ENCODE results near the gene PLD4. TPM values are rescaled to one million over a fixed set of nuclear protein-coding genes. Genes with fewer than 3 reads are reported as not detected.

Gene PLD4
- total RNA-seq, 4 donors from 2014 or later: under 0.01 to 0.42 (median 0.31) TPM; not detected in 1

DNA sequence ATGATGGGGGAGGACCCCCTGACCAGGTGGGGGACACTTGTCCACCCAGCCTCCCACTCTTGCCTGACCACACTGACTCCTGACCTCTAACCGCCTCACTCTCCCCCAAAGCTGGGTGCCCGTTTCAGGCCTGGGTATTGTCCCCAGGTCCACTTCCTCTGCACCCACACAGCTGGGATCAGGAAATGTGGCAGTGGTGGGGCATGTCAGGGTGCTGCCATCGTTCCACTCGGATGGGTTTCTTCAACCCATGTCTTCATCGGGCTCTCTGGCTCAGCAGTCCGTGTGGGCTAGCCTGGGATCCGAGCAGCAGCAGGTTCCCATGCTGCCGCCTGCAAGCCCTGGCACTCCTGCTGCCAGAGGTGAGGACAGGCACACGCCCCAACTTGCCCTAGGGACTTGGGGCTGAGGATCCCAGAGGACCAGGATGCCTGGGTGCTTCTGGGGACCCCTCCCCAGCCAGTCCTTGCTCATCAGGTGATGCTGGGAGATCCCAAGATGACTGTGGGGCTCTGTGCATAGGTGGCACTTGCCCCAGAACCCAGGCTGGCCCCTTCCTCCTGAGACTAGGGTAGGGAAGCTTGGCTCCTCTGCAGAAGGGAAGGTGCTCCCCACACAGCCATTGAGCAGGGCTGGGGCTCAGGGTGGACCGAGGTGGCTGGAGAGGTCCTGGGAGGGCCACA is 58.0 kb downstream of the PLD4 start:
- peaks cover 0 to 56% (median 13%) of the 10 kb centered on the region in 3 donors for H3K4me1 ChIP-seq
- 80% methylated on average over 2 of the region's 10 CpGs; no CpG with 5 or more reads in 1 of the 2 donors for WGBS, 2 donors (ENCODE audit: low coverage in 1 of 2)
- no peak for ATAC-seq

More for the DNA sequence above, 58.0 kb downstream of the PLD4 start:
- no peak overlapping the region for H3K4me3 ChIP-seq
- H3K27ac ChIP-seq: no peak overlapping the region
- H3K9me3 ChIP-seq: no peaks in the 10 kb centered on the region
- TF ChIP-seq POLR2AphosphoS5 (IDR thresholded peaks at IDR 0.05) (no peak), EP300 (IDR thresholded peaks at IDR 0.05) (no peak), POLR2A (IDR thresholded peaks at IDR 0.05) (no peak)
- TF ChIP-seq, protein P1, sequence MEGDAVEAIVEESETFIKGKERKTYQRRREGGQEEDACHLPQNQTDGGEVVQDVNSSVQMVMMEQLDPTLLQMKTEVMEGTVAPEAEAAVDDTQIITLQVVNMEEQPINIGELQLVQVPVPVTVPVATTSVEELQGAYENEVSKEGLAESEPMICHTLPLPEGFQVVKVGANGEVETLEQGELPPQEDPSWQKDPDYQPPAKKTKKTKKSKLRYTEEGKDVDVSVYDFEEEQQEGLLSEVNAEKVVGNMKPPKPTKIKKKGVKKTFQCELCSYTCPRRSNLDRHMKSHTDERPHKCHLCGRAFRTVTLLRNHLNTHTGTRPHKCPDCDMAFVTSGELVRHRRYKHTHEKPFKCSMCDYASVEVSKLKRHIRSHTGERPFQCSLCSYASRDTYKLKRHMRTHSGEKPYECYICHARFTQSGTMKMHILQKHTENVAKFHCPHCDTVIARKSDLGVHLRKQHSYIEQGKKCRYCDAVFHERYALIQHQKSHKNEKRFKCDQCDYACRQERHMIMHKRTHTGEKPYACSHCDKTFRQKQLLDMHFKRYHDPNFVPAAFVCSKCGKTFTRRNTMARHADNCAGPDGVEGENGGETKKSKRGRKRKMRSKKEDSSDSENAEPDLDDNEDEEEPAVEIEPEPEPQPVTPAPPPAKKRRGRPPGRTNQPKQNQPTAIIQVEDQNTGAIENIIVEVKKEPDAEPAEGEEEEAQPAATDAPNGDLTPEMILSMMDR (IDR thresholded peaks at IDR 0.05): no peak
- no peaks in the 10 kb centered on the region for H3K27me3 ChIP-seq
- no peaks in the 10 kb centered on the region for H3K36me3 ChIP-seq

Other genes starting within 250 kb of the PLD4 start
- gene INF2, start 235.3 kb upstream of the PLD4 start, total RNA-seq: 100 to 1,000 TPM in 1 of 4 donors, 10 to 100 TPM in 3; 44.6 to 102 (median 64.7) TPM
- 10 to 100 TPM in 2 of 4 donors, 1 to 10 TPM in 2; 5.1 to 32.2 (median 8.8) TPM for gene ADSS1, start 200.7 kb upstream of the PLD4 start, total RNA-seq
- 100 to 1,000 TPM; 188 to 513 (median 363) TPM for gene SIVA1, start 171.7 kb upstream of the PLD4 start, total RNA-seq
- 100 to 1,000 TPM; 134 to 283 (median 143) TPM for gene AKT1, start 129.1 kb upstream of the PLD4 start, total RNA-seq
- 1 to 10 TPM; 2.0 to 4.8 (median 3.2) TPM for gene ZBTB42, start 123.8 kb upstream of the PLD4 start, total RNA-seq
- gene CEP170B, start 59.6 kb upstream of the PLD4 start, total RNA-seq: 10 to 100 TPM; 18.7 to 64.7 (median 25.5) TPM
- 100 to 1,000 TPM; 105 to 529 (median 239) TPM for gene AHNAK2, start 53.5 kb downstream of the PLD4 start, total RNA-seq
- gene CLBA1, start 60.9 kb downstream of the PLD4 start, total RNA-seq: 1 to 10 TPM; 2.4 to 8.8 (median 5.8) TPM
- gene CDCA4, start 96.2 kb downstream of the PLD4 start, total RNA-seq: 1 to 10 TPM; 5.8 to 7.8 (median 6.2) TPM
- 1 to 10 TPM; 1.0 to 3.2 (median 2.1) TPM for gene GPR132, start 140.6 kb downstream of the PLD4 start, total RNA-seq
- 10 to 100 TPM in 3 of 4 donors, 1 to 10 TPM in 1; 3.7 to 18.8 (median 14.5) TPM for gene JAG2, start 243.9 kb downstream of the PLD4 start, total RNA-seq

All from gastroesophageal sphincter (tissue), 4 donors.